Esophagus squamous epithelium (tissue), 5 donors: Measurements from ENCODE around the gene E2F7. TPM values are rescaled to one million over a fixed set of nuclear protein-coding genes. Genes with fewer than 3 reads are reported as not detected.
"Not testable (repeated sequence)": the region's sequence is repeated elsewhere in the genome, so short reads cannot be mapped to it uniquely, and the experiment has no call there.

Experiments
- DNase-seq: peaks from one replicate; lab custom pipeline; 2025; lab: John Stamatoyannopoulos, UW
- H3K27ac ChIP-seq, 4 donors: fragments of 200-600 bp; sonication (generic); one replicate each; pipeline ENCODE4 v1.5.1; 2016 to 2019; ENCODE audit warnings: mild to moderate bottlenecking in 1 of 4
- H3K27me3 ChIP-seq, 4 donors: fragments of 200-600 bp; sonication (generic); 1 replicate in 3 of 4; 2 replicates in 1 of 4; pipeline versions ENCODE4 v1.5.1 to v1.6.0; 2017 to 2021; ENCODE audit warnings: antibody characterized with exemption in 1 of 4
- H3K36me3 ChIP-seq, 3 donors: fragments of 200-600 bp; sonication (generic); one replicate each; pipeline ENCODE4 v1.5.1; 2016 to 2019
- H3K4me1 ChIP-seq, 3 donors: fragments of 200-600 bp; sonication (generic); one replicate each; pipeline ENCODE4 v1.5.1; 2017 to 2019
- H3K4me3 ChIP-seq, 4 donors: fragments of 200-600 bp; sonication (generic); 1 replicate in 3 of 4; 2 replicates in 1 of 4; pipeline ENCODE4 v1.5.1; 2016 to 2019; ENCODE audit warnings: mild to moderate bottlenecking in 2 of 4, moderate library complexity in 1 of 4
- H3K9me3 ChIP-seq, 3 donors: fragments of 200-600 bp; sonication (generic); one replicate each; pipeline ENCODE4 v1.5.1; 2016 to 2019
- CTCF ChIP-seq, 6 experiments: fragments of 450-650 bp in 4 of 6; fragments of 200-600 bp in 2 of 6; sonication (generic) in 2 of 6; IDR thresholded peaks; one replicate each; pipeline ENCODE4 v1.5.1; 2016 to 2019; ENCODE audit warnings: antibody characterized with exemption in 6 of 6, mild to moderate bottlenecking in 4 of 6, moderate library complexity in 4 of 6
- POLR2A ChIP-seq, 4 donors: fragments of 450-650 bp; IDR thresholded peaks; one replicate each; pipeline ENCODE4 v1.6.1; 2017; ENCODE audit warnings: antibody characterized with exemption in 4 of 4, mild to moderate bottlenecking in 4 of 4, moderate library complexity in 3 of 4
- whole genome bisulfite sequencing, 2 donors: methylation state at CpG; one replicate each; pipeline ENCODE4 v1.1.5; 2018; 5-methylcytosine and 5-hydroxymethylcytosine counted together
- intact Hi-C: fragments of 100-400 bp; cut with DNase I; formaldehyde crosslinking; loops from one replicate; pipeline ENCODE4 v1.15.0; 2022
- total RNA-seq, 4 donors: library from RNA; depleted of rRNA; stranded (reverse); fragments of >200 nt; gene quantifications; one replicate each; pipeline ENCODE4 v1.1.0, GENCODE V29; 2016
- donor health status: DM: yes; HTN: yes; CAD: no.

The E2F7 gene
- total RNA-seq, 4 donors from 2014 or later, result 1.5 to 7.7 (median 7.1) TPM

- Histone ChIP-seq H3K27ac (no peak overlapping the region), H3K4me1 (no peaks in the 10 kb centered on the region), H3K9me3 (no peaks in the 10 kb centered on the region), H3K27me3 (no peaks in the 10 kb centered on the region), H3K4me3 (no peak overlapping the region), H3K36me3 (no peaks in the 10 kb centered on the region)
- intact Hi-C loops, result no loop called here
- no peak for DNase-seq
- TF ChIP-seq CTCF (IDR thresholded peaks at IDR 0.05), result no peak
- 78 to 89% methylated on average over 1 of the region's 1 CpG for WGBS, 2 donors
Measured at GRCh38 chr12:77104286-77104685, 38.9 kb upstream of the E2F7 start.

- WGBS, 2 donors, result 85 to 95% methylated on average over 1 of the region's 1 CpG
- intact Hi-C loops, result no loop called here
- H3K4me1 ChIP-seq, result no peaks in the 10 kb centered on the region
- H3K4me3 ChIP-seq, result no peak overlapping the region
- DNase-seq, result no peak
- H3K9me3 ChIP-seq, result no peaks in the 10 kb centered on the region
- H3K36me3 ChIP-seq, result no peaks in the 10 kb centered on the region
- H3K27ac ChIP-seq, result no peak overlapping the region
- TF ChIP-seq POLR2A (IDR thresholded peaks at IDR 0.05) (no peak), CTCF (IDR thresholded peaks at IDR 0.05) (no peak)
- no peaks in the 10 kb centered on the region for H3K27me3 ChIP-seq
Measured at GRCh38 chr12:77102691-77103090, 37.3 kb upstream of the E2F7 start.

- H3K4me3 ChIP-seq, result no peak overlapping the region
- H3K9me3 ChIP-seq, result no peaks in the 10 kb centered on the region
- H3K27me3 ChIP-seq, result no peaks in the 10 kb centered on the region
- H3K27ac ChIP-seq, result no peak overlapping the region
- no peak for TF ChIP-seq CTCF (IDR thresholded peaks at IDR 0.05)
- no peak for TF ChIP-seq POLR2A (IDR thresholded peaks at IDR 0.05)
- H3K36me3 ChIP-seq, result no peaks in the 10 kb centered on the region
- no peak for DNase-seq
- intact Hi-C loops, result no loop called here
- no peaks in the 10 kb centered on the region for H3K4me1 ChIP-seq
- WGBS, 2 donors, result 60 to 62% methylated on average over 2 of the region's 2 CpGs
Measured at GRCh38 chr12:77102123-77102522, 36.8 kb upstream of the E2F7 start.

GRCh38 chr12:77099799-77100198 lies 34.4 kb upstream of the E2F7 start:
- no peaks in the 10 kb centered on the region for H3K4me1 ChIP-seq
- TF ChIP-seq CTCF (IDR thresholded peaks at IDR 0.05), result no peak
- no peak for TF ChIP-seq POLR2A (IDR thresholded peaks at IDR 0.05)
- DNase-seq, result no peak
- no peak overlapping the region for H3K4me3 ChIP-seq
- intact Hi-C loops, result no loop called here
- WGBS, 2 donors, result 85 to 92% methylated on average over 2 of the region's 2 CpGs
- H3K36me3 ChIP-seq, result no peaks in the 10 kb centered on the region
- no peaks in the 10 kb centered on the region for H3K9me3 ChIP-seq
- H3K27ac ChIP-seq, result no peak overlapping the region
- no peaks in the 10 kb centered on the region for H3K27me3 ChIP-seq

- WGBS, 2 donors, result 94 to 96% methylated on average over 2 to 3 of the region's 3 CpGs
- H3K36me3 ChIP-seq, result no peaks in the 10 kb centered on the region
- no peak overlapping the region for H3K4me3 ChIP-seq
Measured at GRCh38 chr12:77097846-77098245, 32.5 kb upstream of the E2F7 start.

GRCh38 chr12:77092227-77092626 lies 26.9 kb upstream of the E2F7 start:
- H3K27me3 ChIP-seq, H3K9me3 ChIP-seq, H3K4me3 ChIP-seq, H3K36me3 ChIP-seq, H3K27ac ChIP-seq, H3K4me1 ChIP-seq, DNase-seq, intact Hi-C loops: not testable (repeated sequence)
- 64 to 74% methylated on average over 3 of the region's 3 CpGs for WGBS, 2 donors

More at GRCh38 chr12:77097846-77098245, 32.5 kb upstream of the E2F7 start:
- no peaks in the 10 kb centered on the region for H3K27me3 ChIP-seq
- no peaks in the 10 kb centered on the region for H3K4me1 ChIP-seq
- no peaks in the 10 kb centered on the region for H3K9me3 ChIP-seq
- TF ChIP-seq POLR2A (IDR thresholded peaks at IDR 0.05) (no peak), CTCF (IDR thresholded peaks at IDR 0.05) (no peak)
- no peak overlapping the region for H3K27ac ChIP-seq
- no peak for DNase-seq
- intact Hi-C loops, result no loop called here
